NCI-H1092 treated with DMSO at 0.1 percent for 48 hours (cell line): Measurements from ENCODE around the gene TEAD1.

Experiments used
- DNase-seq: peaks from one replicate; lab custom pipeline; 2025; lab: John Stamatoyannopoulos, UW

Gene TEAD1

GRCh38 chr11:12900496-12900895, 226.3 kb downstream of the TEAD1 start:
- no peak for DNase-seq

GRCh38 chr11:12901272-12901671, 227.1 kb downstream of the TEAD1 start:
- no peak for DNase-seq

- DNase-seq, result no peak
These were observed 227.8 kb downstream of the TEAD1 start for GRCh38 chr11:12901874-12902481.

GRCh38 chr11:12902791-12903486, 228.7 kb downstream of the TEAD1 start:
- DNase-seq, result no peak

GRCh38 chr11:12905435-12905834, 231.2 kb downstream of the TEAD1 start:
- no peak for DNase-seq

GRCh38 chr11:12906501-12906900, 232.3 kb downstream of the TEAD1 start:
- no peak for DNase-seq

GRCh38 chr11:12909879-12910278, 235.7 kb downstream of the TEAD1 start:
- no peak for DNase-seq

GRCh38 chr11:12914400-12914912, 240.2 kb downstream of the TEAD1 start:
- peak; percentile 71 for DNase-seq

GRCh38 chr11:12915093-12915492, 240.9 kb downstream of the TEAD1 start:
- no peak for DNase-seq

- no peak for DNase-seq
These were observed 243.6 kb downstream of the TEAD1 start for GRCh38 chr11:12917822-12918221.

GRCh38 chr11:12918667-12919066, 244.4 kb downstream of the TEAD1 start:
- no peak for DNase-seq

GRCh38 chr11:12922418-12922817, 248.2 kb downstream of the TEAD1 start:
- DNase-seq, result no peak

GRCh38 chr11:12922980-12923507, 248.8 kb downstream of the TEAD1 start:
- no peak for DNase-seq

GRCh38 chr11:12924650-12925049, 250.4 kb downstream of the TEAD1 start:
- DNase-seq, result no peak

- no peak for DNase-seq
These were observed 251.3 kb downstream of the TEAD1 start for GRCh38 chr11:12925520-12925919.

- DNase-seq, result no peak
These were observed 253.0 kb downstream of the TEAD1 start for GRCh38 chr11:12927221-12927620.

- no peak for DNase-seq
These were observed 253.7 kb downstream of the TEAD1 start for GRCh38 chr11:12927886-12928285.

GRCh38 chr11:12930850-12931249, 256.6 kb downstream of the TEAD1 start:
- no peak for DNase-seq

- DNase-seq, result no peak
These were observed 258.3 kb downstream of the TEAD1 start for GRCh38 chr11:12932485-12932884.

GRCh38 chr11:12936200-12936599, 262.0 kb downstream of the TEAD1 start:
- DNase-seq, result no peak

- DNase-seq, result no peak
These were observed 264.5 kb downstream of the TEAD1 start for GRCh38 chr11:12938590-12939247.

- no peak for DNase-seq
These were observed 267.4 kb downstream of the TEAD1 start for GRCh38 chr11:12941671-12942070.

- no peak for DNase-seq
These were observed 267.9 kb downstream of the TEAD1 start for GRCh38 chr11:12942157-12942556.
